AG04449 (cell line): ENCODE measurements around the gene ZBTB40.

Experiments
- CTCF ChIA-PET: fragments of 350-600 bp; formaldehyde crosslinking; extraction: SDS; loops from one replicate; lab custom pipeline; 2021; ENCODE audit warnings: antibody characterized with exemption; lab: Yijun Ruan, JAX
- POLR2A ChIA-PET: fragments of 400-600, 350-600 bp; formaldehyde crosslinking; extraction: SDS; loops from one replicate; lab custom pipeline; 2020; ENCODE audit warnings: antibody characterized with exemption, inconsistent platforms; lab: Yijun Ruan, JAX
- DNase-seq: peaks from one replicate; pipeline ENCODE4 v3.0.0-alpha.2; 2010; ENCODE audit warnings: low read depth, low spot score
- H3K4me3 ChIP-seq: 2 replicates; pipeline ENCODE4 v1.5.1; 2011; ENCODE audit warnings: low read depth, mild to moderate bottlenecking, control low read depth, low read length
- TF ChIP-seq, protein P1 (sequence below): IDR thresholded peaks from one replicate; pipeline ENCODE4 v1.5.1; 2011; ENCODE audit warnings: mild to moderate bottlenecking, moderate library complexity, low read length, control low read depth, inconsistent platforms; ENCODE audit not compliant: insufficient read depth; ENCODE audit errors: missing control alignments

ZBTB40 gene

DNA sequence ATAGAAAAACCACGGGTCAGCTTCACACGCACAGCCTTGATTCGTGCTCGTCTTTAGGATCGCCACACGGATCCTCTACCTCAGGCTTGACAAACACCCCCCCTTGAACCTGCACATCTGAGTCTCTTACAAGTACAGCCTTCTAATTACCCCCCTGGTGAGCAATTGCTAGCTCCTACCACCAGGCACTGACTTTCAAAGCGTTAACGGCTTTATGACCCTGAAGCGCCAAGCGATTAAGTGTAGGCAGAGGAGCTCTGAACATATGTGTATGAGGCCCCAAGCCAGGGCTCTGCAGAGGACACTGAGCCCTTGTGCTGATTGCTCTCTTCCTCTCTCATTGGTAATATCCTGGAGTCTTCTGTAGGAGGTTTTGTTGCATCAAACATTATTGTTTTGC is 55.9 kb downstream of the ZBTB40 start:
- CTCF ChIA-PET, result interaction anchor here (1.0 kb wide), 1 partner anchor 9 kb away, joined by 4 read pairs; no protein-coding TSS in a partner anchor
- no peak overlapping the region for H3K4me3 ChIP-seq
- TF ChIP-seq, protein P1, sequence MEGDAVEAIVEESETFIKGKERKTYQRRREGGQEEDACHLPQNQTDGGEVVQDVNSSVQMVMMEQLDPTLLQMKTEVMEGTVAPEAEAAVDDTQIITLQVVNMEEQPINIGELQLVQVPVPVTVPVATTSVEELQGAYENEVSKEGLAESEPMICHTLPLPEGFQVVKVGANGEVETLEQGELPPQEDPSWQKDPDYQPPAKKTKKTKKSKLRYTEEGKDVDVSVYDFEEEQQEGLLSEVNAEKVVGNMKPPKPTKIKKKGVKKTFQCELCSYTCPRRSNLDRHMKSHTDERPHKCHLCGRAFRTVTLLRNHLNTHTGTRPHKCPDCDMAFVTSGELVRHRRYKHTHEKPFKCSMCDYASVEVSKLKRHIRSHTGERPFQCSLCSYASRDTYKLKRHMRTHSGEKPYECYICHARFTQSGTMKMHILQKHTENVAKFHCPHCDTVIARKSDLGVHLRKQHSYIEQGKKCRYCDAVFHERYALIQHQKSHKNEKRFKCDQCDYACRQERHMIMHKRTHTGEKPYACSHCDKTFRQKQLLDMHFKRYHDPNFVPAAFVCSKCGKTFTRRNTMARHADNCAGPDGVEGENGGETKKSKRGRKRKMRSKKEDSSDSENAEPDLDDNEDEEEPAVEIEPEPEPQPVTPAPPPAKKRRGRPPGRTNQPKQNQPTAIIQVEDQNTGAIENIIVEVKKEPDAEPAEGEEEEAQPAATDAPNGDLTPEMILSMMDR, result no peak
- POLR2A ChIA-PET, result no interaction called here
- no peak for DNase-seq

DNA sequence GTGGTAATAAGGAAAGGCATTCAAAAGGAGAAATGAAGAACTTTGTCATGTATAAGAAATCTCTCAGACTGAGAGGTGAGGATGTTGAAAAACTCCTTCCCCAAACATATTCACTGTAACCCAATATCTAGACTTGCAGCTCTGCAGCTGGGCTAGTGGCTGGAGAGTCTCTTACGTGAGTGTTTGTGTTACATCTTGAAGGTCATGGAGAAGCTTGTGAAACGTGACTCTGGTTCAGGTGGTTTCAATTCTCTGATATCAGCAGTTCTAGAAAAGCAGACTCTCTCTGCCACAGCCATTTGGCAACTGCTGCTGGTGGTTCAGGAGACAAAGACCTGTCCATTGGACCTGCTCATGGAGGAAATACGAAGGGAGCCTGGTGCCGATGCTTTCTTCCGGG is 56.7 kb downstream of the ZBTB40 start:
- no peak overlapping the region for H3K4me3 ChIP-seq
- ChIA-PET CTCF (interaction anchor here (0.9 kb wide), 1 partner anchor 9 kb away, joined by 3 read pairs; no protein-coding TSS in a partner anchor), POLR2A (no interaction called here)
- TF ChIP-seq, protein P1, result no peak
- DNase-seq, result no peak

DNA sequence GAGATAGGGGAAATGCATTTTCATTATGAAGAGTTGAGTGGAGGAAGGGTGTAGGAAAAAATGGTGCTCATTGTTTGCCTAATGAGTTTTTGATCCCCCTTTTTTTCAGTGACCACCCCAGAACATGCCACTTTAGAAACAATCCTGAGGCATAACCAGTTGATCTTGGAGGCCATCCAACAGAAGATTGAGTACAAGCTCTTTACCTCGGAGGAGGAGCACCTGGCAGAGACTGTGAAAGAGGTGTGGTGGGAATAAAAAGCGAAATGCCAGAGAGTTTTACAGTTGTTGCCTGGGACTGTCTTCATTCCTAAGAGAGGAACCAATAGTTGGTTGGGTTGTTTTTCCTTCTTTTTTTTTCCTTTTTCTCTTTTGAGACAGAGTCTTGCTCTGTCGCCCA is 57.3 kb downstream of the ZBTB40 start:
- DNase-seq, result no peak
- POLR2A ChIA-PET, result no interaction called here
- CTCF ChIA-PET, result no interaction called here
- TF ChIP-seq, protein P1, result no peak
- no peak overlapping the region for H3K4me3 ChIP-seq

DNA sequence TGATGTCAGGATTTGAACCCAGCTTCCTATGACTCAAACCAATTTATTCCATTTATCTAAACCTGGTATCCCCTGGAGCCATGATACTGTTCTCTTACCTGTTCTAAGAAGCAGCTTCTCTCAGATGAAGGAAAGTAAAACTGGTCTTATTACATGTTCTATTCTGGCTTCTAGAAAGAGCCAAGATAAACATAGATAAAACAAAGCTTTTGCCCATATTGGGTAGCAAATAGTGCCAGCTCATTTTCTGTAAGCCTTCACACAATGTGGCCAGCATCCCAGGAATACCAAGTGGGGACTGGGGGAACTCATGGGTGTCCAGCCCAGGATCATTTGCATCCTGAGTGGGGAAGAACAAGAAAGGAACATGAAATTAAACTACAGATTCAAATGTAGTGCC is 58.2 kb downstream of the ZBTB40 start:
- DNase-seq, result no peak

DNA sequence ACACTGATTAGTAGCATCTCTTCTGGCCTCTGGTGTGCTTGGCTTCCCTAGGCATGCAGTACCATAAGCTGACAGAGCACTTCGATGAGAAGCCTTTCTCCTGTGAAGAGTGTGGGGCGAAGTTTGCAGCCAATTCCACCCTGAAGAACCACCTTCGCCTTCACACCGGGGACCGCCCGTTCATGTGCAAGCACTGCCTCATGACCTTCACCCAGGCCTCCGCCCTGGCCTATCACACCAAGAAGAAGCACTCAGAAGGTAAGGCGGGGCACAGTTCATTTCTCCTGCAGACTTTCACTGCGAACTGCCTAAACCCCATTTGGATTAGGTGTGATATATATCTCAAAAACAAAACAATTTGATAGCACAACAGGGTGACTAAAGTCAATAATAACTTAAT is 61.2 kb downstream of the ZBTB40 start:
- DNase-seq, result no peak
- ChIA-PET POLR2A (no interaction called here), CTCF (interaction anchor here (1.5 kb wide), 1 partner anchor 18 kb away, joined by 3 read pairs; no protein-coding TSS in a partner anchor)
- H3K4me3 ChIP-seq, result no peak overlapping the region
- TF ChIP-seq, protein P1, result no peak

More for the DNA sequence above, 58.2 kb downstream of the ZBTB40 start:
- ChIA-PET POLR2A (no interaction called here), CTCF (no interaction called here)
- TF ChIP-seq, protein P1, result no peak
- no peak overlapping the region for H3K4me3 ChIP-seq

DNA sequence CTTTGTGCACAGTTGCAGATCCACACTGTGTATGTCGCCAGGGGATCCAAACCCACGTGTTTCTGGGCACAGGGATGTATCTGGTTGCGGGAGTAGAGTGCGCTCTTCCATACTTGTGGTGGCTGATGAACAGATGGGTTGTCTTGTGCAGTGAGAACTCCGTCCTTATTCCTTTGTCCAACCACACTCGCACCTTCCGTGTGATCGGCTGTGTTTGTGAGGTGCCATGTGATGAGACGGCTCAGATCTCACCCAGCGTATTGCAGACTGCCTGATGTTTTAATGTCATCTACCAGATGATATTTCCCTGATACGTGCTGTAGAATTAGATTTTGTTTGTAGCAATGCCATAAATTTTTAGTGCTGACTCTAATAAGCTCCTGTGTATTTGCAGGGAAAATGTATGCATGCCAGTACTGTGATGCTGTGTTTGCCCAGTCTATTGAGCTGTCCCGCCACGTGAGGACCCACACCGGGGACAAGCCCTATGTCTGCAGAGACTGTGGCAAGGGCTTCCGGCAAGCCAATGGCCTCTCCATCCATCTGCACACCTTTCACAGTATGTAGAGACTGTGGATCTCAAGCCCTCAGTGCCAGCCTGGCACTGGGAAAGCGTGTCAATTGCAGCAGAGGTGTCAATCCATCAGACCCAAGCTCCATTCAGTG is 65.4 kb downstream of the ZBTB40 start:
- no peak overlapping the region for H3K4me3 ChIP-seq
- no peak for DNase-seq
- CTCF ChIA-PET, result interaction anchor here (1.4 to 2.0 kb wide), 2 partner anchors 10 to 14 kb away, joined by 3 to 4 read pairs; no protein-coding TSS in a partner anchor
- TF ChIP-seq, protein P1, result no peak
- POLR2A ChIA-PET, result no interaction called here
